ENCODE results near the gene TRHDE.

TRHDE gene

GRCh38 chr12:72230589-72230988 lies 41.6 kb upstream of the TRHDE start:
- no peaks in the 10 kb centered on the region for H4K20me1 ChIP-seq (ENCODE audit: insufficient read depth, low read length)
- H3K4me1 ChIP-seq (ENCODE audit: insufficient read depth, low read length, severe bottlenecking): no peaks in the 10 kb centered on the region
- no peak overlapping the region for H2AFZ ChIP-seq (ENCODE audit: low read length)
- H3K27ac ChIP-seq (ENCODE audit: low read depth, low read length, poor library complexity, severe bottlenecking): no peak overlapping the region
- H3K79me2 ChIP-seq (ENCODE audit: insufficient read depth, low read length): no peaks in the 10 kb centered on the region
- H3F3A ChIP-seq (ENCODE audit: insufficient read depth, low read length): no peaks in the 10 kb centered on the region
- H3K27me3 ChIP-seq (ENCODE audit: insufficient read depth, low read length): no peaks in the 10 kb centered on the region
- no peak overlapping the region for H3K4me3 ChIP-seq (ENCODE audit: low read depth, low read length, poor library complexity, severe bottlenecking)
- no peak overlapping the region for H3K4me2 ChIP-seq (ENCODE audit: low read length)
- no peak overlapping the region for H3K9ac ChIP-seq (ENCODE audit: low read length)
- H3K9me3 ChIP-seq (ENCODE audit: low read length): no peaks in the 10 kb centered on the region
- no peaks in the 10 kb centered on the region for H3K36me3 ChIP-seq (ENCODE audit: insufficient read depth, low read length)
- H3K9me2 ChIP-seq (ENCODE audit: low read depth, low read length): no peaks in the 10 kb centered on the region
- TF ChIP-seq CTCF (IDR thresholded peaks at IDR 0.05; ENCODE audit: low read length): no peak
- TF ChIP-seq EZH2 (IDR thresholded peaks at IDR 0.05; ENCODE audit: borderline replicate concordance, low read length): no peak

- Histone ChIP-seq H3F3A (ENCODE audit: insufficient read depth, low read length) (no peaks in the 10 kb centered on the region), H3K27ac (ENCODE audit: low read depth, low read length, poor library complexity, severe bottlenecking) (no peak overlapping the region), H3K36me3 (ENCODE audit: insufficient read depth, low read length) (no peaks in the 10 kb centered on the region), H3K4me2 (ENCODE audit: low read length) (no peak overlapping the region), H3K9me2 (ENCODE audit: low read depth, low read length) (no peaks in the 10 kb centered on the region), H3K9ac (ENCODE audit: low read length) (no peak overlapping the region), H3K4me3 (ENCODE audit: low read depth, low read length, poor library complexity, severe bottlenecking) (no peak overlapping the region), H3K27me3 (ENCODE audit: insufficient read depth, low read length) (no peaks in the 10 kb centered on the region), H3K4me1 (ENCODE audit: insufficient read depth, low read length, severe bottlenecking) (no peaks in the 10 kb centered on the region), H3K9me3 (ENCODE audit: low read length) (no peaks in the 10 kb centered on the region), H3K79me2 (ENCODE audit: insufficient read depth, low read length) (no peaks in the 10 kb centered on the region), H2AFZ (ENCODE audit: low read length) (no peak overlapping the region), H4K20me1 (ENCODE audit: insufficient read depth, low read length) (no peaks in the 10 kb centered on the region)
- TF ChIP-seq CTCF (IDR thresholded peaks at IDR 0.05; ENCODE audit: low read length): no peak
- TF ChIP-seq EZH2 (IDR thresholded peaks at IDR 0.05; ENCODE audit: borderline replicate concordance, low read length): no peak
Measured at GRCh38 chr12:72234886-72235285, 37.3 kb upstream of the TRHDE start.

GRCh38 chr12:72236071-72236705 lies 36.0 kb upstream of the TRHDE start:
- no peak overlapping the region for H2AFZ ChIP-seq (ENCODE audit: low read length)
- no peak overlapping the region for H3K4me2 ChIP-seq (ENCODE audit: low read length)
- no peaks in the 10 kb centered on the region for H3K79me2 ChIP-seq (ENCODE audit: insufficient read depth, low read length)
- no peaks in the 10 kb centered on the region for H3F3A ChIP-seq (ENCODE audit: insufficient read depth, low read length)
- TF ChIP-seq EZH2 (IDR thresholded peaks at IDR 0.05; ENCODE audit: borderline replicate concordance, low read length): no peak
- no peak for TF ChIP-seq CTCF (IDR thresholded peaks at IDR 0.05; ENCODE audit: low read length)
- H4K20me1 ChIP-seq (ENCODE audit: insufficient read depth, low read length): no peaks in the 10 kb centered on the region
- no peaks in the 10 kb centered on the region for H3K4me1 ChIP-seq (ENCODE audit: insufficient read depth, low read length, severe bottlenecking)
- no peak overlapping the region for H3K4me3 ChIP-seq (ENCODE audit: low read depth, low read length, poor library complexity, severe bottlenecking)
- no peaks in the 10 kb centered on the region for H3K9me2 ChIP-seq (ENCODE audit: low read depth, low read length)
- H3K27ac ChIP-seq (ENCODE audit: low read depth, low read length, poor library complexity, severe bottlenecking): no peak overlapping the region
- H3K9ac ChIP-seq (ENCODE audit: low read length): no peak overlapping the region
- no peaks in the 10 kb centered on the region for H3K9me3 ChIP-seq (ENCODE audit: low read length)
- H3K27me3 ChIP-seq (ENCODE audit: insufficient read depth, low read length): no peaks in the 10 kb centered on the region
- no peaks in the 10 kb centered on the region for H3K36me3 ChIP-seq (ENCODE audit: insufficient read depth, low read length)

Data from OCI-LY1 (cell line).